Fibroblast of lung (primary cell): ENCODE results near the gene APOB. TPM values are rescaled to one million over a fixed set of nuclear protein-coding genes. Genes with fewer than 3 reads are reported as not detected.

ENCODE experiments used
- DNase-seq, 2 donors: peaks; one replicate each; pipeline versions ENCODE4 v3.0.0 to v3.0.0-alpha.2; 2010; ENCODE audit warnings: low read depth in 2 of 2
- H2AFZ ChIP-seq: 2 replicates; pipeline ENCODE4 v1.5.1; 2012; ENCODE audit warnings: low read length, control low read depth, inconsistent platforms
- H3K27ac ChIP-seq: 2 replicates; pipeline ENCODE4 v1.5.1; 2011; ENCODE audit warnings: low read length, control low read depth; ENCODE audit not compliant: insufficient read depth
- H3K27me3 ChIP-seq: 2 replicates; pipeline ENCODE4 v1.5.1; 2011; ENCODE audit warnings: mild to moderate bottlenecking, low read length; ENCODE audit not compliant: control insufficient read depth, insufficient read depth
- H3K36me3 ChIP-seq: 2 replicates; pipeline ENCODE4 v1.5.1; 2011; ENCODE audit warnings: low read length; ENCODE audit not compliant: control insufficient read depth, insufficient read depth
- H3K4me1 ChIP-seq: 2 replicates; pipeline ENCODE4 v1.5.1; 2011; ENCODE audit warnings: low read length; ENCODE audit not compliant: control insufficient read depth, insufficient read depth; ENCODE audit errors: extremely low read depth
- H3K4me2 ChIP-seq: 2 replicates; pipeline ENCODE4 v1.5.1; 2011; ENCODE audit warnings: low read length, control low read depth; ENCODE audit not compliant: insufficient read depth; ENCODE audit errors: extremely low read depth
- H3K4me3 ChIP-seq, 4 experiments: fragments of 200-600 bp in 1 of 4; sonication (generic) in 1 of 4; replicated peaks in 1 of 4; 2 replicates each; pipeline ENCODE4 v1.5.1; 2011 to 2016; ENCODE audit warnings: low read length in 4 of 4, low read depth in 3 of 4, mild to moderate bottlenecking in 3 of 4, control low read depth in 2 of 4, inconsistent platforms in 1 of 4, mixed read lengths in 1 of 4; ENCODE audit not compliant: insufficient read depth in 1 of 4; ENCODE audit errors: control extremely low read depth in 1 of 4
- H3K79me2 ChIP-seq: 2 replicates; pipeline ENCODE4 v1.5.1; 2012; ENCODE audit warnings: mild to moderate bottlenecking, low read length, inconsistent platforms; ENCODE audit not compliant: control insufficient read depth, insufficient read depth
- H3K9ac ChIP-seq: 2 replicates; pipeline ENCODE4 v1.5.1; 2011; ENCODE audit warnings: mild to moderate bottlenecking, low read length, control low read depth; ENCODE audit not compliant: insufficient read depth
- H3K9me3 ChIP-seq: 2 replicates; pipeline ENCODE4 v1.5.1; 2012; ENCODE audit warnings: low read depth, low read length; ENCODE audit not compliant: control insufficient read depth, insufficient read depth
- H4K20me1 ChIP-seq: 2 replicates; pipeline ENCODE4 v1.5.1; 2011; ENCODE audit warnings: low read length; ENCODE audit not compliant: control insufficient read depth, insufficient read depth; ENCODE audit errors: extremely low read depth
- CTCF ChIP-seq, 2 donors: IDR thresholded peaks in 1 of 2; conservative IDR thresholded peaks in 1 of 2; 1 replicate in 1 of 2; 2 replicates in 1 of 2; pipeline ENCODE4 v1.5.1; 2011 to 2012; ENCODE audit warnings: low read length in 2 of 2, control low read depth in 1 of 2, inconsistent platforms in 1 of 2, low read depth in 1 of 2, mild to moderate bottlenecking in 1 of 2
- EZH2 ChIP-seq: IDR thresholded peaks from 2 replicates; pipeline ENCODE4 v1.5.1; 2012; ENCODE audit warnings: low read length, control low read depth, mild to moderate bottlenecking; ENCODE audit errors: missing control alignments
- polyA plus RNA-seq, 2 donors: library from polyadenylated mRNA; depleted of rRNA in 1 of 2; stranded (reverse) in 1 of 2; unstranded in 1 of 2; fragments of >200 nt; gene quantifications; 2 replicates each; pipeline ENCODE4 v1.2.1, GENCODE V29; 2011 to 2012; ENCODE audit warnings: missing spikeins in 1 of 2
- total RNA-seq: library from RNA; depleted of rRNA; stranded (reverse); fragments of >200 nt; gene quantifications from 2 replicates; pipeline ENCODE4 v1.2.1, GENCODE V29; 2014

Gene APOB
- total and polyA plus RNA-seq, 2 donors (not counting 1 experiment from before 2014, with no cell fraction given): under 0.01 TPM; not detected in 1

- Histone ChIP-seq H2AFZ (no peak overlapping the region), H3K27ac (no peak overlapping the region), H3K36me3 (no peaks in the 10 kb centered on the region), H4K20me1 (no peaks in the 10 kb centered on the region), H3K4me1 (no peaks in the 10 kb centered on the region), H3K9ac (no peak overlapping the region), H3K4me3 (no peak overlapping the region), H3K79me2 (no peaks in the 10 kb centered on the region), H3K9me3 (no peaks in the 10 kb centered on the region), H3K4me2 (no peak overlapping the region), H3K27me3 (no peaks in the 10 kb centered on the region)
- no peak for TF ChIP-seq EZH2
- no peak for TF ChIP-seq CTCF (conservative IDR thresholded peaks at IDR 0.05 in 1 of 2, IDR thresholded peaks at IDR 0.05 in 1 of 2; ENCODE audit: low read depth in 1 of 2, low read length in 2 of 2)
- DNase-seq: no peak
These were observed 2.4 kb downstream of the APOB start for GRCh38 chr2:21041462-21041861.

GRCh38 chr2:21040468-21041377 is 3.1 kb downstream of the APOB start:
- H3K4me2 ChIP-seq: no peak overlapping the region
- no peaks in the 10 kb centered on the region for H4K20me1 ChIP-seq
- H3K36me3 ChIP-seq: no peaks in the 10 kb centered on the region
- H3K27me3 ChIP-seq: no peaks in the 10 kb centered on the region
- DNase-seq: no peak
- no peaks in the 10 kb centered on the region for H3K79me2 ChIP-seq
- TF ChIP-seq EZH2 (no peak), CTCF (conservative IDR thresholded peaks at IDR 0.05 in 1 of 2, IDR thresholded peaks at IDR 0.05 in 1 of 2; ENCODE audit: low read depth in 1 of 2, low read length in 2 of 2) (no peak)
- H3K4me1 ChIP-seq: no peaks in the 10 kb centered on the region
- H3K27ac ChIP-seq: no peak overlapping the region
- H2AFZ ChIP-seq: no peak overlapping the region
- no peaks in the 10 kb centered on the region for H3K9me3 ChIP-seq
- H3K9ac ChIP-seq: no peak overlapping the region
- H3K4me3 ChIP-seq: no peak overlapping the region

- Histone ChIP-seq H3K9me3 (no peaks in the 10 kb centered on the region), H3K27ac (no peak overlapping the region), H2AFZ (no peak overlapping the region), H3K36me3 (no peaks in the 10 kb centered on the region), H4K20me1 (no peaks in the 10 kb centered on the region), H3K79me2 (no peaks in the 10 kb centered on the region), H3K27me3 (no peaks in the 10 kb centered on the region), H3K4me3 (no peak overlapping the region), H3K4me1 (no peaks in the 10 kb centered on the region), H3K4me2 (no peak overlapping the region), H3K9ac (no peak overlapping the region)
- DNase-seq: no peak
- TF ChIP-seq EZH2 (no peak), CTCF (conservative IDR thresholded peaks at IDR 0.05 in 1 of 2, IDR thresholded peaks at IDR 0.05 in 1 of 2; ENCODE audit: low read depth in 1 of 2, low read length in 2 of 2) (no peak)
These were observed 3.9 kb downstream of the APOB start for GRCh38 chr2:21039979-21040467.
